Measurements from ENCODE around the gene ZNF593. TPM values are rescaled to one million over a fixed set of nuclear protein-coding genes. Genes with fewer than 3 reads are reported as not detected.
A peak's percentile ranks its signal among the peaks of the same experiment; 100 is the strongest.

The ZNF593 gene
- total and polyA plus RNA-seq, 9 of the 15 experiments (the other 6 are each of a cell fraction or from before 2014, with no cell fraction given): 9.8 to 334 (median 48.2) TPM

DNA sequence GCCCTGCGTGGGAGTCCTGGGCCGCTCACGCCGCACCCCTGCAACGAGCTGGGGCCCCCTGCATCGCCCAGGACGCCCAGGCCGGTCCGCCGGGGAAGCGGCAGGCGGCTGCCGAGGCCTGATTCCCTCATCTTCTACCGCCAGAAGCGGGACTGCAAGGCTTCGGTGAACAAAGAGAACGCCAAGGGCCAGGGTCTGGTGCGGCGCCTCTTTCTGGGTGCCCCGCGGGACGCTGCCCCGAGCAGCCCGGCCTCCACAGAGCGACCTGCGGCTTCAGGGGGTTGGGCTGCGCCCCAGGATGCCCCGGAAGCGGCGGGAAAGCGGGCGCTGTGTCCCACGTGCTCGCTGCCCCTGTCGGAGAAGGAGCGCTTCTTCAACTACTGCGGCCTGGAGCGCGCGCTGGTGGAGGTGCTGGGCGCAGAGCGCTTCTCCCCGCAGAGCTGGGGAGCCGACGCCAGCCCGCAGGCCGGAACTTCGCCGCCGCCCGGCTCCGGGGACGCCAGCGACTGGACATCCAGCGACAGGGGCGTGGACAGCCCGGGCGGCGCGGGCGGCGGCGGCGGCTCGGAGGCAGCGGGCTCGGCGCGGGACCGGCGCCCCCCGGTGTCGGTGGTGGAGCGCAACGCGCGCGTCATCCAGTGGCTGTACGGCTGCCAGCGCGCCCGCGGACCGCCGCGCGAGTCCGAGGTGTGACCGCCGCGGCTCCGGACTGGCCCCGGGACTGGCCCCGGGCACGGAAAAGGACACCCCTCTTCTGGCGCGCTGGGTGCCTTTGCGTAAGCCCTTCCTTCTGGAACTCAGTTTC is 8.1 kb upstream of the ZNF593 start (continued):
- TF ChIP-seq, protein P1, sequence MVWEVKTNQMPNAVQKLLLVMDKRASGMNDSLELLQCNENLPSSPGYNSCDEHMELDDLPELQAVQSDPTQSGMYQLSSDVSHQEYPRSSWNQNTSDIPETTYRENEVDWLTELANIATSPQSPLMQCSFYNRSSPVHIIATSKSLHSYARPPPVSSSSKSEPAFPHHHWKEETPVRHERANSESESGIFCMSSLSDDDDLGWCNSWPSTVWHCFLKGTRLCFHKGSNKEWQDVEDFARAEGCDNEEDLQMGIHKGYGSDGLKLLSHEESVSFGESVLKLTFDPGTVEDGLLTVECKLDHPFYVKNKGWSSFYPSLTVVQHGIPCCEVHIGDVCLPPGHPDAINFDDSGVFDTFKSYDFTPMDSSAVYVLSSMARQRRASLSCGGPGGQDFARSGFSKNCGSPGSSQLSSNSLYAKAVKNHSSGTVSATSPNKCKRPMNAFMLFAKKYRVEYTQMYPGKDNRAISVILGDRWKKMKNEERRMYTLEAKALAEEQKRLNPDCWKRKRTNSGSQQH (CRISPR knock-in tag; IDR thresholded peaks at IDR 0.05): no peak
- peak; percentile 64; the same call in 1 of the 2 replicates for TF ChIP-seq IRF1 (CRISPR knock-in tag; IDR thresholded peaks at IDR 0.05; ENCODE audit: borderline replicate concordance)
- TF ChIP-seq RFX1 (IDR thresholded peaks at IDR 0.05): no peak
- TF ChIP-seq ZC3H4 (CRISPR knock-in tag; IDR thresholded peaks at IDR 0.05; ENCODE audit: borderline replicate concordance): no peak
- peak; percentile 81 for TF ChIP-seq POLR2A (conservative IDR thresholded peaks at IDR 0.05)
- TF ChIP-seq HNRNPH1 (optimal IDR thresholded peaks at IDR 0.05; ENCODE audit: low read depth, low read length): no peak
- TF ChIP-seq ZNF75A (CRISPR knock-in tag; IDR thresholded peaks at IDR 0.05): no peak
- TF ChIP-seq, protein P2, sequence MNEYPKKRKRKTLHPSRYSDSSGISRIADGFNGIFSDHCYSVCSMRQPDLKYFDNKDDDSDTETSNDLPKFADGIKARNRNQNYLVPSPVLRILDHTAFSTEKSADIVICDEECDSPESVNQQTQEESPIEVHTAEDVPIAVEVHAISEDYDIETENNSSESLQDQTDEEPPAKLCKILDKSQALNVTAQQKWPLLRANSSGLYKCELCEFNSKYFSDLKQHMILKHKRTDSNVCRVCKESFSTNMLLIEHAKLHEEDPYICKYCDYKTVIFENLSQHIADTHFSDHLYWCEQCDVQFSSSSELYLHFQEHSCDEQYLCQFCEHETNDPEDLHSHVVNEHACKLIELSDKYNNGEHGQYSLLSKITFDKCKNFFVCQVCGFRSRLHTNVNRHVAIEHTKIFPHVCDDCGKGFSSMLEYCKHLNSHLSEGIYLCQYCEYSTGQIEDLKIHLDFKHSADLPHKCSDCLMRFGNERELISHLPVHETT (CRISPR knock-in tag; conservative IDR thresholded peaks at IDR 0.05 in 1 of 2, IDR thresholded peaks at IDR 0.05 in 1 of 2): peak in 1 of 2 experiments; percentile 97; a peak in 2 of 4 replicates
- TF ChIP-seq NEUROD1 (IDR thresholded peaks at IDR 0.05; ENCODE audit: borderline replicate concordance, low read depth, low read length, partially characterized antibody): no peak
- TF ChIP-seq ATF7 (IDR thresholded peaks at IDR 0.05): peak; percentile 78; the same call in 1 of the 2 replicates
- TF ChIP-seq TAF15 (IDR thresholded peaks at IDR 0.05; ENCODE audit: low read depth, low read length): no peak
- peak; percentile 29 for TF ChIP-seq HNRNPLL (IDR thresholded peaks at IDR 0.05; ENCODE audit: low read depth, low read length, poor library complexity, severe bottlenecking)
- no peak for TF ChIP-seq ZC3H11A (IDR thresholded peaks at IDR 0.05; ENCODE audit: low read depth, low read length)
- no peak for TF ChIP-seq FOXA1 (IDR thresholded peaks at IDR 0.05; ENCODE audit: borderline replicate concordance)
- TF ChIP-seq ZNF780A (CRISPR knock-in tag; IDR thresholded peaks at IDR 0.05): no peak
- TF ChIP-seq ELF2 (CRISPR knock-in tag; IDR thresholded peaks at IDR 0.05): peak; percentile 71; the same call in 1 of the 2 replicates
- TF ChIP-seq, protein P3, sequence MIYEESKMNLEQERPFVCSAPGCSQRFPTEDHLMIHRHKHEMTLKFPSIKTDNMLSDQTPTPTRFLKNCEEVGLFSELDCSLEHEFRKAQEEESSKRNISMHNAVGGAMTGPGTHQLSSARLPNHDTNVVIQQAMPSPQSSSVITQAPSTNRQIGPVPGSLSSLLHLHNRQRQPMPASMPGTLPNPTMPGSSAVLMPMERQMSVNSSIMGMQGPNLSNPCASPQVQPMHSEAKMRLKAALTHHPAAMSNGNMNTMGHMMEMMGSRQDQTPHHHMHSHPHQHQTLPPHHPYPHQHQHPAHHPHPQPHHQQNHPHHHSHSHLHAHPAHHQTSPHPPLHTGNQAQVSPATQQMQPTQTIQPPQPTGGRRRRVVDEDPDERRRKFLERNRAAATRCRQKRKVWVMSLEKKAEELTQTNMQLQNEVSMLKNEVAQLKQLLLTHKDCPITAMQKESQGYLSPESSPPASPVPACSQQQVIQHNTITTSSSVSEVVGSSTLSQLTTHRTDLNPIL (CRISPR knock-in tag; IDR thresholded peaks at IDR 0.05): no peak
- peak; percentile 7; the same call in 1 of the 2 replicates for TF ChIP-seq ESRRA (IDR thresholded peaks at IDR 0.05; ENCODE audit: borderline replicate concordance, low read depth)
- TF ChIP-seq ILF3 (IDR thresholded peaks at IDR 0.05; ENCODE audit: borderline replicate concordance): no peak
- TF ChIP-seq HEY1 (CRISPR knock-in tag; IDR thresholded peaks at IDR 0.05; ENCODE audit: borderline replicate concordance): no peak
- no peak for TF ChIP-seq TFAM (CRISPR knock-in tag; conservative IDR thresholded peaks at IDR 0.05)
- TF ChIP-seq RBM34 (IDR thresholded peaks at IDR 0.05; ENCODE audit: borderline replicate concordance, insufficient read depth, low read length): 0 out of 2 replicates have a peak, but pooled peaks have one; percentile 63
- no peak for TF ChIP-seq SNRNP70 (optimal IDR thresholded peaks at IDR 0.05; ENCODE audit: low read depth, low read length)
- TF ChIP-seq ZNF232 (CRISPR knock-in tag; IDR thresholded peaks at IDR 0.05): peak; percentile 84; the same call in 1 of the 2 replicates
